Caki2 (cell line): ENCODE results near the gene MCOLN1. TPM values are rescaled to one million over a fixed set of nuclear protein-coding genes. Genes with fewer than 3 reads are reported as not detected.

Experiments
- DNase-seq: peaks from one replicate; pipeline ENCODE4 v3.0.0-alpha.2; 2015; ENCODE audit warnings: low read depth
- in situ Hi-C: cut with HindIII; loops from 2 replicates; pipeline ENCODE4 v1.10.0; 2016; ENCODE audit warnings: low sequenced_read_pairs, low pct_unique_long_range_greater_than_20kb, mixed read lengths
- total RNA-seq: library from RNA; depleted of rRNA; stranded (reverse); fragments of >200 nt; shearing (Covaris generic); gene quantifications from 2 replicates; pipeline ENCODE4 v1.2.3, GENCODE V29; 2014; ENCODE audit warnings: low replicate concordance; rRNA removed

The MCOLN1 gene
- 0.61 and 3.2 TPM in 2 replicates for total RNA-seq

DNA sequence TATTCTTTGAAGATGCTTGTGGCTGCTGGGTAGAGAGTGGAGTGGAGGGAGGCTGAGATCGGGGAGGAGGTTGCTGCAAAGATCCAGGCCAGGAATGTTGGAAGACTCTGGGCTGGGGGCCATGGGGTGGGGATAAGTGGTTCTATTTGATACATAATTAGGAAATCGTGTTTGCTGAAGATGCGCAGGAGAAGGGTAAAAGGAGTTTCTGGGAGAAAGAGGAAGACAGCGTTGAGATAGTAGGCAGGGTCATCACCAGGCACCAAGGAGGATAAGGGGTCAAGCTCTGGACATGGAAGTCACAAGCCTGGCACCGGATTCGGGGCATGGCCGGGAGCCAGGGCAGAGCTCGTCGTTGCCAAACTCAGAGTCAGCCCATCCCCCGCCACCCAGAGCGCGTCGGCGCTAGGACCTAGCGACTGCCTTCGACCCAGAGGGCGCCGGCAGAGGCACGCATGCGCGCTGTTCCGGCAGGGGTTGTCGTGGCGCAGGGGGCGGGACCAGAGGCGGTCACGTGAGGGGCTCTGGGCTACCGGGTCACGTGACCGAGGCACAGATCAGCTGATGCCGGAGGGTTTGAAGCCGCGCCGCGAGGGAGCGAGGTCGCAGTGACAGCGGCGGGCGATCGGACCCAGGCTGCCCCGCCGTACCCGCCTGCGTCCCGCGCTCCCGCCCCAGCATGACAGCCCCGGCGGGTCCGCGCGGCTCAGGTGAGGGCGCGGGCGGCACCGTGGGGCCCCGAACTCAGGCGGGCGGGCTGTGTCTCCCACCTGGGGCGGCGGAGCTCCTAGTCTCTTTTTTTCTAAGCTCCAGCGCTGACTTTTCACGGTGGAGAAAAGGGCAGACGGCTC is at the start of gene MCOLN1:
MCOLN1 (plus strand) TSS at position 553 of the 851 bp plus-strand sequence; CDS start at position 680, 127 bp downstream.
- DNase-seq, result peak; percentile 82
- in situ Hi-C loops, result no loop called here

DNA sequence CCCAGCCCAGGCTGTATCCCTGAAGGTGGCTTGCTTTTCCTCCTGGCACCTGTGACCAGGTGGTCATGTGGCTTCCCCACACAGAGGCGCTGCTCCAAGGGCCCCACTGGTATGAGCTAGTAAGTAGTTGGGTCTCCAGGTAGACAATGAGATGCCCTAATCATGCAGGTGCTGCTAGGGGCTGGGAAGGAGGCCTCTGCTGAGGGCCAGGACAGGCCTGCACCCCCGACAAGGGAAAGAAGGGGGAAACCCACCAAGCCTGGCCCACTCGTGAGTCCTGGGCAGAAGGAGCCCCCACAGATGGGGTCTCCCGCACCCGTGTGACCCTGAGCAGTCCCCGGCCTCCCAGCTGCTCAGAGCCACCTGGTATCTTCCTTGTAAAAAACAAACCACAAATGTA is 46.8 kb upstream of the MCOLN1 start:
- DNase-seq, result no peak
- in situ Hi-C loops, result no loop called here

DNA sequence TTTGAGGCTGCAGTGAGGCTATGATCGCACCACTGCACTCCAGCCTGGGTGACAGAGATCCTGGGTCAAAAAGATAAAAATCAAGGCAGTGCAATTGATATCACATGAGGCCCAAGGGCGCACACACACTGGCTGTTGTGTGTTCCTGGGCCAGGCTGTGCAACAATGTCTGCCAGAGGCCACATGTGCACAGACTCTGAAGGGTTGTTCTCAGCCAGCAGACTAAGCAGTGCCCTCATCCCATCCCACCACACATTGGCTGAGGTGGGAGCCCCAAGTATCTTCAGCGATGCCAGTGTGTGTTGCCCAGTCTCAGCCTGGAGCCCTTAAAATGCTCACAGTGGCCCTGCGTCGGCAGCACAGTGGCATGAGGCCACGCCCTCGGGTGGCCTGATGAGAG is 46.2 kb upstream of the MCOLN1 start:
- in situ Hi-C loops, result no loop called here

DNA sequence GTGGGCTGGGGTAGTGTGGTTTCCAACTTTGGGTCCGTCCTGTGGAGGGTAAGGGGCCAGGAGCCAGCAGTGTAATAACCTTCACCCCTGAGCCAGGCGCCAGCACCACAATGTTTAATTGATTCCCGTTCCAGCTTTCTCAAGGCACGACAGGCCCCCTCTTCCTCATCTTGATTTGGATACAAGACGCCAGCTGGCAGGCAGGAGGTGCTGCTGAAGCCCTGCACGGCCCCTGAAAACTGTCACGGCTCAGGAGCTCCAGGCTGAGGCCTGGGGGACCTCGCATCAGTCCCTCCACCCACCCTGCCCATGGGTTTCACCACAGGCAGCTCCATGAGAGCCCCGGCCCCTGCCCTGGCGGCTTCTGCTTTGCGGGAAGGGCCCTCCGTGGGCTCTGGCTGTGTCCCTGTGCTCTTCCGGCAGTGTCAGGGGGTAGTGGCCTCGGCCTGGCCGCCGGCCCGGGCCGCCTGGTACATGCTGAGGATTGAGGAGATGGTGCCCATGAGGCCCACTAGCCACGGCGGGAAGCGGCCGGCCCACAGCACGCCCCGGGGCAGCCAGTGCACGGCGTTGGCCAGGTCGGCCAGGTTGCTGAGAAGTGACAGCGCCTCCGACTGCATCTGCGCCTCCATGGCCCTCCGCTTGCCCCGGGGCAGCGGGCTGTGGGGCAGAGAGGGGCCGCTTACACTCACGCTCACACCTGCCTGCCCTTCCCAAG is 45.5 kb upstream of the MCOLN1 start:
- no peak for DNase-seq
- in situ Hi-C loops, result no loop called here

More for the DNA sequence above, 46.2 kb upstream of the MCOLN1 start:
- DNase-seq, result no peak

DNA sequence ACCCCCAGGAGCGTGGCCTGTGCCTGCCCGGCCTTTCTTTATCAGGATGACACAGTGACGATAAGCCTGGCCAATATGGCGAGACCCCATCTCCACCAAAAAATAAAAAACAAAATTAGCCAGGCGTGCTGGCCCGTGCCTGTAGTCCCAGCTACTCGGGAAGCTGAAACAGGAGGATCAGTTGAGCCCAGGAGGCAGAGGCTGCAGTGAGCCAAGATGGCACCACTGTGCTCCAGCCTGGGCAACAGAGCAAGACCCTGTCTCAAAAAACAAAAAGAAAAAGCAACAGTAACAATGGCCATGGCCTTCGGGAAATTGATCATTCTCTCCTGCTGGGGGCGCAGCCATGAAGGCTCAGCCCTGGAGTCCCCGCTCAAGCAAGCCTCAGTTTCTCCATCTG is 44.7 kb upstream of the MCOLN1 start:
- in situ Hi-C loops, result no loop called here
- no peak for DNase-seq

DNA sequence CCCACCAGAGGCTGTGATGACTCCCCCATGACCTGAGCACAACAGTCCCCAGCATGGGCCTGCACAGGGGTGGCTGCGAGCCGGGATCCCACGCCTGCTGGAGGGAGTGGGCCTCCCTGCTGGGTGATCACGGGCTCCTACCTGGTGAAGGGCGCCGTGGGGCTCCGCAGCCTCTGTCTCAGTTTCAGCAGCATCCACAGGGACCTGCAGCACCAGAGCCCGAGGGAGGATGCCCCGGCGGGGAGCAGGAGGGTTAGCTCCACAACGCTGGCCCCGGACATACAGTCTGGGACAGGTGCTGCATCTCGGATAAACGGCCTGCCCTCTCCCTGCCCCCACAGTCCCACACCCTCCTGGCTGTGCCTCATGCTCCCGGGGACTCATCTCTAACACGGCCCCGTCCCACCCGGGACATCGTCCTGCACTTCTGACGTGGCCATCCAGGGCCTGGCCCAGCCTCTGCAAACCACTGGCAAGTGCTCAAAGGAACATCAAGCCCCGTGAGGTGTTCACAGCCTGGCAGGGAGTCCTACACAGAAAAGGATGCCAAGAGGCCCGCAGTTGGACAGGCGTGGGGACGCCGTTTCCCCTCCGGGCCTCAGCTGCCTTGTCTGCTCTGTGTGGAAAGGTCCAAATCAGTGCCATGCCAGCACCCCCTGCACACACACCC is 44.1 kb upstream of the MCOLN1 start:
- DNase-seq, result no peak
- in situ Hi-C loops, result no loop called here

DNA sequence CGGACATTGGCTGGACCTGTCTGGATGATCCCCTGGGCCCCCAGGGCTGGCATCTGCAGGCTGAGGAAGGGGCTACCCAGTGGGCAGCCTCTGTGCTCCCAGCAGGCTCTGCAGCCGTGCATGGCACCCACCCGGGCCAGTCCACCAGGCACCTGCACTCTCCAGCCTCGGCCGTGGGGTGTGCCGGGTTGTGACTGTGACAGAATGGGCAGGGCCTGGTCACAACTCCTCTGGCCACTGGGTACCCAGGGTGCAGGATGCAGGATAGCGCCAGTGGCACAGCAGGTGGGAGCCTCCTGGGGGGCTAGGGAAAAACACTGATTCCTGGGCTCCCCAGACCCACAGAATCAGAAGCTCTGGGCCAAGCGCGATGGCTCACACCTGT is 43.6 kb upstream of the MCOLN1 start:
- DNase-seq, result no peak
- in situ Hi-C loops, result no loop called here

DNA sequence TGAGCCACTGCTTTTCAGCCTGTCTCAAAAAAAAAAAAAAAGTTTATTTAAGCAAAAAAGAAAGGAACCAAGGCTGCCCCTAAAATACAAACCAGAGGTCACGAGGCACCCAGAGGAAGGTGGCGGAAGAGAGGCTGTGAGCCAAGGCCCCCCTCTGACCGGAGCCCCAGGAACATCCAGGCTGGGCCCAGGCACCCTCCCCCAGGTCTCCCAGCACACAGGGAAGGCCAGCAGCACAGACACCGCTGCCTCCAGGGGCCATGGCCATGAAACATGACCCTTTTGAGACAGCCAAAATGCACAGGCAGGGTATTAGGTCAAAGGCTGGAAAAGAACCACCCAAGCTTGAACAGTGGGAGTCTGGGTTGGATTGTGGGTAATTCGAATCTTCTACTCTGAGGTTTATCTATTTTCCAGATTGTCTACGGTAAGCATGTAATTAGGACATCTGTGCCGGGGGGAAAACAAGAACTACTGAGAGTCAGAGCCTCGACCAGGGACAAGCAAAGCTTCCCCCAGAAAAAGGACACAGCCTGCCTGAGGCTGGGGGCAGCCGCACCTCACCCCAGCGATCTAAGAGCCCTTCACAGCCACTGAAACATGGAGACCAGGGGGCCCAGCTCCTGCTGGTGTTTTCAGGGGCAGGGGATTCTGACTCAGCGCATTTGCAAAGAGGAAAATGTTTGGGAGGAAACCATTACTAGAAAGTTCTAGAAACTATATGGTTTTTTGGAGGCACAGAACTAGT is 42.0 kb upstream of the MCOLN1 start:
- DNase-seq, result no peak
- in situ Hi-C loops, result no loop called here

DNA sequence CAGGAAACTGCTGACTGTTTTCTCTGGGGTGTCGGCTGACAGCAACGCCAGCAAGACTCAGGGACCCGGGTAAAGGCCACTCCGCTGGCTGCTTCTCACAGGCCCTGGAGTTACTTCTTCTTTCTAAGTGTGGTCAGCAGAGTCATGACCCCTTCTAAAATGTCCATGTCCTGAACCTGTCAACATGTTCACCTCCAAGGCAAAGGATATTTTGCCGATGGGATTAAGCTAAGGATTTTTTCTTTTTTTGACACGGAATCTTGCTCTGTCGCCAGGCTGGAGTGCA is 41.5 kb upstream of the MCOLN1 start:
- in situ Hi-C loops, result no loop called here
- no peak for DNase-seq

DNA sequence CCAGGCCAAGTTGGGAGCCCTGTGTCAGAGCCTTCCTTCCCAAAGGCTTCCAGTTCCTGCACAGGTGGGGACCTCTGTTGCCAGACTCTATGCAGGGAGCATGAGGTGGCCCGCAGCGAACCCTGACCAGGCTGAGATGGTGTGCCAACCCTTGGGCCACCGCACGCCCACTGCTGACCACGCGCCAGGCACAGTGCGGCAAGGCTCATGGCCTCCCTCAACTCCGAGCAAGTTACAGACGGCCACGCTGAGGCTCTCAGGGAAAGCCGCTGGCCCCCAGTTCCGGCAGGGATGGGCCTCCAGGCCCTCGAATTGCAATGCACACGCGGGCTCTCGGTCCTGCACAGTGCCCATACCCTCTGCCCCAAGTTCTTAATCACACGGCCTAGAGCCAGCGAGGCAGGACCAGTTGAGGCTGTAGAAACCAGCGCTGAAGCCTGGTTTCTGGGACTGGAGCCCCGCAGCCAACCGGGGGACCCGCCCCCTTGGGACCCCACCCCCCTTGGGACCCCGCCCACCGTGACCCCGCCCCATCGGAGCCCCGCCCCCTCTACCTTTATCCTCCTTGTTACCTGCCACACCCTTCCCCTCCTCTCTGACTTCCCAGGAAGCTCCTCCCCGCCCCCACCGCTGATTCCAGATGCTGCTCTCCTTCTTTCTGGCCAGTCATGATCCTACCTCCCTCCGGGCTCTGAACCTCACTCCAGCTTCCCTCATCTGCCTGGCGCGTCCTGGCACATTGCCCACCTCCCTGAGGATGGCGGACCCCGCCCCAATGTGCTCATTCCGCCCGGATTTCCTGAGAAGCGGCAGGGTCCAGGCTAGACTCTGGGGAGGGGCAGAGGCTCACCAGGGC is 39.6 kb upstream of the MCOLN1 start:
- no peak for DNase-seq
- in situ Hi-C loops, result no loop called here

DNA sequence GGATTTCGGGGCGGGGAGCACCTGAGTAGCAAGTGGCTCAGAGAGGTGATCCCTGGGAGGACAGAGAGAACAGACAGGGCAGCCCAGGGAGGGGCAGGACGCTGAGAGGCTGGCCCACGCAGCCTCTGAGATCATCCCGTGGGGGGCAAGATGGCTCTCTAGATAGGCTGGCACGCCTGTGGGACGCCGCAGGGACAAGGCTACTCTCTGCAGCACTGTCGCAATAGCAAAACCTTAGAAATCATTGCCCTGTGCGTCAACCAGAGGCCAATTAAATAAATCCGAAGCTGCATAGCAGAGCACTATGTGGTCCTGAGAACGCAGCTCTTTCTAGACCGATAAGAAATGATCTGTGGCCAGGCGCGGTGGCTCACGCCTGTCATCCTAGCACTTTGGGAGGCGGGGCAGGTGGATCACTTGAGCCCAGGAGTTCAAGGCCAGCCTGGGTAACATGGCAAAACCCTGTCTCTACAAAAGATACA is 38.7 kb upstream of the MCOLN1 start:
- in situ Hi-C loops, result no loop called here
- DNase-seq, result no peak

DNA sequence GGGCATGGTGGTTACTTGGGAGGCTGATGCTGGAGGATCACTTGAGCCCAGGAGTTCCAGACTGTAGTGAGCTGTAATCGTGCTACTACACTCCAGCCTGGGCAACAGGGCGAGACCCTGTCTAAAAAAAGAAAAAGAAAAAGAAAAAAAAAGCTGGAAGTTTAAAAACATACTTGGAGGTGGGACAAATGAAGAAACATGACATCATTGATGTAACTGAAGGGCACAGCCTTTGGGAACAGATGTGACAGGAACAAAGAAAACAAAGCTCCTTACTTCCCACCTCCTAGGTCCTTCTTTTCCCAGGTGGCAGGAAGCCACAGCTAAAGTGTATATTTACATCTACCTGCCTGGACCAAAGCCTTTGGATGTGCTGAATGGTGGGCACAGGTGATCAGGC is 35.5 kb upstream of the MCOLN1 start:
- in situ Hi-C loops, result no loop called here
- no peak for DNase-seq

DNA sequence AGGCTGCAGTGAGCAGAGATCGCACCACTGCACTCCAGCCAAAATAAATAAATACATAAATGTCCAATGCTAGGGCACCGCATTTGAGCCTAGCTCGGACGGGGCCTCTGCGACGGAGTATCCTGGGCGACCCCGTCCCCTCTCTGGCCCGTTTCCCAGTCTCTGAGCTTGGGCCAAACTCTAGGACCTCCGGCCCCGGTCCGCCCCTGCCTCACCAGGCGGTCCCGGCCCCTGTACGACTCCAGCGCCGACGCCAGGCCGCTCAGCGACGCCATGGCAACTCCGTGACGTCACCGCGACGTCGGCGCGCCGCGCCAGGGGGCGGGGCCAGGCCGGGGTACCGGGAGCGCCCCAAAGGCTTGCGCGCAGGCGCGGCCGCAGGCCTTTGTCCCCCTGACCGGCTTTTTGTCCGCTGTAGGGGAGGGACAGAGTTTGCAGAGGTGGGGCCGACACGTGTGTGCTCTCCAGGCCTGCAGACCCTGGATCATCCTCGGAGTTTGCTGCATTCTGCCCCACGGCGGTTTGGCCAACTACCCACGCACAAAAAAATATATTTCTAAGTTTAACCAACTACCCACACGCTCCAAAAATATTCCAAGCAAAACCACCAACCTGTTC is 33.6 kb upstream of the MCOLN1 start, which contains the start of gene PEX11G:
PEX11G (minus strand) TSS at position 300 of the 618 bp plus-strand sequence; CDS start at position 275, 25 bp downstream.
- peak; percentile 69 for DNase-seq
- in situ Hi-C loops, result no loop called here

DNA sequence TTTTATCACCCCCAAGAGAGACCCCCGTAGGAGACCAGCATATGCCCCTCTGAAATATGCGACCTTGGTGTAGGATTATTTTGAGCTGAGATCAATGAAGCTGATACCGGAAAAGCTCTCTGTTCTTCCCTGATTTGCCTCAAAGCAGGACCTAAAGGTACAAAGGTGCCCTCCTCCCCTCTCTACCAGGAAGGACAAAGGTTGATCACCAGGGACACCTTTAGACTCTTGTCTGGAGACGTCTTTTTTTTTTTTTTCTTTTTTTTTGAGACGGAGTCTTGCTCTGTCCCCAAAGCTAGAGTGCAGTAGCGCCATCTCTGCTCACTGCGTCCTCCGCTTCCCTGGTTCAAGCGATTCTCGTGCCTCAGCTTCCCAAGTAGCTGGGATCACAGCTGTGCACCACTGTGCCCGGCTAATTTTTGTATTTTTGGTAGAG is 32.8 kb upstream of the MCOLN1 start:
- in situ Hi-C loops, result no loop called here
- DNase-seq, result no peak

DNA sequence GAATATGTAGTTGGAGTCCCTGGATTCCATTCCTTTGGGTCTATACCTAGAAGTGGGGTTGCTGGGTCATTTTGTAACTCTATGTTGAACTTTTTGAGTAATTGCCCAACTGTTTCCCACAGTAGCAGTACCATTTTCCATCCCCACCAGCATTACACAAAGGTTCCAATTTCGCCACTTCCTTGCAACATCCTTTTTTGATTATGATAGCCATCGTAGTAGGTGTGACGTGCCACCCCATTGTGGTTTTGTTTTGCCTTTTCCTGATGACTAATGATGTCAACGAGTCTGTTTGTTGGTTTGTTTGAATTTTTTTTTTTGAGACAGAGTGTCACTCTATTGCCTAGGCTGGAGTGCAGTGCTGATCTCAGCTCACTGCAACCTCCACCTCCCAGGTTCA is 30.3 kb upstream of the MCOLN1 start:
- no peak for DNase-seq
- in situ Hi-C loops, result no loop called here

DNA sequence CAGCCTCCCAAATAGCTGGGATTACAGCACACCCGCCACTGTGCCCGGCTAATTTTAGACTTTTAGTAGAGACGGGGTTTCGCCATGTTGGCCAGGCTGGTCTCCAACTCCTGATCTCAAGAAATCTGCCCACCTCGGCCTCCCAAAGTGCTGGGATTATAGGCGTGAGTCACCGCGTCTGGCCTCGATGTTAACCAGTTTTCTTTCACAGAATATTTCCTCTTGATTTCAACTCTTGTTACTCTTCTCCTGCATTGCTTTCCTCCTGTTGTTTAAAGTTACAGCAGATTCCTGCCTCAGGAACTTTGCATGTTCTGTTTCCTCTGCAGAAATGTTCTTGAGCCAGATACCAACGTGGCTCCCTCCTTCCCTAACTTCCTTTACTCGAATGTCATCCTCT is 29.9 kb upstream of the MCOLN1 start:
- no peak for DNase-seq
- in situ Hi-C loops, result no loop called here

DNA sequence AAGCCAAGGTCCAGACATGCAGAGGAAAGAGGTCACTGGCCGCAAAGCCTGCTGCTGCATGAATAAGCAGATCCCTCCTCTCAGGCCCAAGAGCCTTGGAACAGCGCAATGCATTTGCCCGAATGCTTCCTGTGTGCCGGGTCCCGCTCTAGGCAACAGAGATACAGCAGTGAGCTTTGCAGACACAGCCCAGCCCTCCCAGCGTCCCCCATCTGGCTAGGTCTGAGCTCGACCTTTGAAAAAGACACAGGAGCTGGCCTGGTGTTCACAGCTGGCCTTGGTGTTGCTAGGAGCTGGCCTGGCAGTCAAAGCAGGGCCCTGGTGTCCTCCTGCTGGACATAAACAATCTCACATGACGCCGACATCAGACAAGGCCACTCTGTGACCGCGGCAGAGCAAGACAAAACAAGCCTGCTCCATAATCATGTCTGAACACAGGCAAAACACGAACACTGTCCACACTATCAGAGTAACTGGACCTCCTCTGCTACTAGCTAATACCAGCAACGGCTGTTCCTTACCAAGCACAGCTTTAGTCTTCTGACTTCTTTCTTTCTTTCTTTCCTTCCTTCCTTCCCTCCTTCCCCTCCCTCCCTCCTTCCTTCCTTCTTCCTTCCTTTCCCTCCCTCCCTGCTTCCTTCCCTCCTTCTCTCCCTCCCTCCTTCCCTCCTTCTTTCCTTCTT is 27.9 kb upstream of the MCOLN1 start:
- DNase-seq, result no peak
- in situ Hi-C loops, result no loop called here
